IMR-90 (cell line): ENCODE measurements around the gene SDK1. TPM values are rescaled to one million over a fixed set of nuclear protein-coding genes. Genes with fewer than 3 reads are reported as not detected.

Experiments used
- ATAC-seq: fragments of 200-7000 bp; cut with Tn5 transposase; 2 replicates; pipeline ENCODE4 v1.9.1; 2020; ENCODE audit warnings: low read depth, mild to moderate bottlenecking, moderate library complexity
- BruUV-seq: library from RNA; stranded (reverse); fragments of 400-500 nt; replicated peaks from 2 replicates; lab custom pipeline; 2021; lab: Mats Ljungman, UMichigan
- CTCF ChIA-PET: fragments of 300-600 bp; formaldehyde crosslinking; extraction: SDS; loops from one replicate; lab custom pipeline; 2021; ENCODE audit warnings: antibody characterized with exemption; lab: Yijun Ruan, JAX
- POLR2A ChIA-PET: fragments of 300-600 bp; sonication (Branson Sonifier 250); formaldehyde crosslinking; loops from one replicate; lab custom pipeline; 2022; ENCODE audit warnings: antibody characterized with exemption; ENCODE audit not compliant: unreplicated experiment; lab: Charles Lee
- DNase-seq: peaks from one replicate; pipeline ENCODE4 v3.0.0; 2013
- H2AFZ ChIP-seq: replicated peaks from 2 replicates; pipeline ENCODE3; 2013; ENCODE audit warnings: low read length, mild to moderate bottlenecking; ENCODE audit not compliant: poor library complexity
- H2AK5ac ChIP-seq: 2 replicates; pipeline ENCODE4 v1.6.1; 2013; ENCODE audit warnings: low read depth, low read length, inconsistent platforms
- H2AK9ac ChIP-seq: replicated peaks from 2 replicates; pipeline ENCODE3; 2013; ENCODE audit warnings: mild to moderate bottlenecking, low read depth, low read length, moderate library complexity; ENCODE audit not compliant: poor library complexity
- H2BK120ac ChIP-seq: 2 replicates; pipeline ENCODE4 v1.6.1; 2013; ENCODE audit warnings: low read depth, low read length, inconsistent platforms
- H2BK15ac ChIP-seq: 3 replicates; pipeline ENCODE4 v1.6.1; 2013; ENCODE audit warnings: low read depth, low read length, inconsistent platforms
- H2BK20ac ChIP-seq: 2 replicates; pipeline ENCODE4 v1.6.1; 2013; ENCODE audit warnings: low read depth, mild to moderate bottlenecking, inconsistent platforms, low read length, moderate library complexity
- H2BK5ac ChIP-seq: 2 replicates; pipeline ENCODE4 v1.6.1; 2013; ENCODE audit warnings: mild to moderate bottlenecking, low read depth, low read length, inconsistent platforms; ENCODE audit not compliant: poor library complexity, severe bottlenecking
- H3K14ac ChIP-seq: replicated peaks from 2 replicates; pipeline ENCODE4 v1.6.1; 2013; ENCODE audit warnings: low read depth, low read length, inconsistent platforms
- H3K18ac ChIP-seq: 2 replicates; pipeline ENCODE4 v1.6.1; 2013; ENCODE audit warnings: low read depth, low read length, control low read depth
- H3K23ac ChIP-seq: 2 replicates; pipeline ENCODE4 v1.6.1; 2013; ENCODE audit warnings: low read depth, low read length, inconsistent platforms
- H3K27ac ChIP-seq: 2 replicates; pipeline ENCODE4 v1.5.1; 2013; ENCODE audit warnings: mild to moderate bottlenecking, control low read depth, low read length; ENCODE audit not compliant: insufficient read depth
- H3K27me3 ChIP-seq: 2 replicates; pipeline ENCODE4 v1.6.1; 2013; ENCODE audit warnings: low read length; ENCODE audit not compliant: control insufficient read depth, insufficient read depth
- H3K36me3 ChIP-seq: 2 replicates; pipeline ENCODE4 v1.6.1; 2013; ENCODE audit warnings: low read length, mixed read lengths; ENCODE audit not compliant: control insufficient read depth, insufficient read depth
- H3K4ac ChIP-seq: 2 replicates; pipeline ENCODE4 v1.6.1; 2013; ENCODE audit warnings: low read depth, low read length, inconsistent platforms
- H3K4me1 ChIP-seq: 2 replicates; pipeline ENCODE4 v1.6.1; 2013; ENCODE audit warnings: low read length, mixed read lengths; ENCODE audit not compliant: control insufficient read depth, insufficient read depth
- H3K4me2 ChIP-seq: 2 replicates; pipeline ENCODE4 v1.6.1; 2013; ENCODE audit warnings: low read depth, mild to moderate bottlenecking, control low read depth, low read length, moderate library complexity
- H3K4me3 ChIP-seq: 2 replicates; pipeline ENCODE4 v1.5.1; 2013; ENCODE audit warnings: low read depth, mild to moderate bottlenecking, control low read depth, low read length, moderate library complexity; ENCODE audit not compliant: insufficient read depth
- H3K56ac ChIP-seq: 2 replicates; pipeline ENCODE4 v1.6.1; 2013; ENCODE audit warnings: low read length, inconsistent platforms; ENCODE audit not compliant: insufficient read depth; ENCODE audit errors: extremely low read depth
- H3K79me1 ChIP-seq, 2 experiments: 2 replicates each; pipeline ENCODE4 v1.6.1; 2013; ENCODE audit warnings: low read length in 2 of 2, inconsistent platforms in 1 of 2, low read depth in 1 of 2
- H3K9ac ChIP-seq: 2 replicates; pipeline ENCODE4 v1.6.1; 2013; ENCODE audit warnings: low read depth, low read length, control low read depth
- H3K9me1 ChIP-seq: 2 replicates; pipeline ENCODE4 v1.6.1; 2013; ENCODE audit warnings: low read length, inconsistent platforms; ENCODE audit not compliant: insufficient read depth
- H3K9me3 ChIP-seq: 2 replicates; pipeline ENCODE4 v1.6.1; 2013; ENCODE audit warnings: low read length; ENCODE audit not compliant: control insufficient read depth, insufficient read depth
- H4K20me1 ChIP-seq: 2 replicates; pipeline ENCODE4 v1.6.1; 2013; ENCODE audit warnings: low read length, inconsistent platforms; ENCODE audit not compliant: insufficient read depth
- H4K5ac ChIP-seq: 2 replicates; pipeline ENCODE4 v1.6.1; 2013; ENCODE audit warnings: mild to moderate bottlenecking, low read depth, low read length, control low read depth
- H4K8ac ChIP-seq, 2 experiments: 2 replicates each; pipeline ENCODE4 v1.6.1; 2013; ENCODE audit warnings: low read depth in 2 of 2, low read length in 2 of 2, control low read depth in 1 of 2, inconsistent platforms in 1 of 2
- H4K91ac ChIP-seq: 2 replicates; pipeline ENCODE4 v1.6.1; 2013; ENCODE audit warnings: low read depth, low read length, inconsistent platforms; ENCODE audit not compliant: insufficient read depth
- BHLHE40 ChIP-seq: fragments of 150-350 bp; IDR thresholded peaks from 2 replicates; pipeline ENCODE4 v1.6.1; 2016; ENCODE audit warnings: mild to moderate bottlenecking, low read depth, low read length
- CEBPB ChIP-seq: IDR thresholded peaks from 2 replicates; pipeline ENCODE4 v1.6.1; 2012; ENCODE audit warnings: low read depth, low read length, improper control_type of control experiment
- CHD1 ChIP-seq: IDR thresholded peaks from 2 replicates; pipeline ENCODE4 v1.6.1; 2012; ENCODE audit warnings: low read depth, low read length, improper control_type of control experiment
- FOS ChIP-seq: fragments of 150-350 bp; IDR thresholded peaks from 2 replicates; pipeline ENCODE4 v1.6.1; 2016; ENCODE audit warnings: low read depth, low read length
- MAFK ChIP-seq: IDR thresholded peaks from 2 replicates; pipeline ENCODE4 v1.6.1; 2012; ENCODE audit warnings: low read depth, low read length, improper control_type of control experiment
- MAZ ChIP-seq: IDR thresholded peaks from 2 replicates; pipeline ENCODE4 v1.6.1; 2012; ENCODE audit warnings: low read depth, mild to moderate bottlenecking, low read length, improper control_type of control experiment, moderate library complexity, borderline replicate concordance
- MXI1 ChIP-seq: IDR thresholded peaks from 2 replicates; pipeline ENCODE4 v1.6.1; 2012; ENCODE audit warnings: low read depth, mild to moderate bottlenecking, low read length, moderate library complexity, borderline replicate concordance
- NFE2L2 ChIP-seq: fragments of 150-350 bp; IDR thresholded peaks from 2 replicates; pipeline ENCODE4 v1.6.1; 2016; ENCODE audit warnings: low read depth, mild to moderate bottlenecking, low read length
- POLR2A ChIP-seq: IDR thresholded peaks from 2 replicates; pipeline ENCODE4 v1.6.1; 2012; ENCODE audit warnings: mild to moderate bottlenecking, low read depth, low read length
- RAD21 ChIP-seq: IDR thresholded peaks from 2 replicates; pipeline ENCODE4 v1.6.1; 2012; ENCODE audit warnings: low read length, improper control_type of control experiment
- SMC3 ChIP-seq: fragments of 150-350 bp; IDR thresholded peaks from 2 replicates; pipeline ENCODE4 v1.6.1; 2016; ENCODE audit warnings: low read depth, mild to moderate bottlenecking, antibody characterized with exemption, low read length, moderate library complexity
- WGBS, 2 experiments: methylation state at CpG; one replicate each; pipeline versions ENCODE4 v1.1.5 to v1.1.7; 2013; ENCODE audit warnings: missing lambda C conversion rate in 2 of 2; ENCODE audit not compliant: insufficient read length in 1 of 2; ENCODE audit errors: extremely low coverage in 2 of 2; 5-methylcytosine and 5-hydroxymethylcytosine counted together
- dilution Hi-C: fragments of 300-500 bp; cut with HindIII; formaldehyde crosslinking; loops from one replicate; pipeline ENCODE4 v1.14.3; 2018; ENCODE audit warnings: low sequenced_read_pairs; ENCODE audit not compliant: unreplicated experiment
- in situ Hi-C: fragments of 300-500 bp; cut with MboI; formaldehyde crosslinking; loops from 3 replicates; pipeline ENCODE4 v1.14.3; 2019; ENCODE audit warnings: low sequenced_read_pairs, inconsistent platforms, mixed read lengths
- intact Hi-C: fragments of 100-400 bp; cut with micrococcal nuclease; formaldehyde crosslinking; loops from 2 replicates; pipeline ENCODE4 v1.10.0; 2022
- polyA plus RNA-seq, 3 experiments: library from polyadenylated mRNA; depleted of rRNA; stranded (reverse); fragments of >200 nt; gene quantifications; 2 replicates each; pipeline ENCODE4 v1.2.3, GENCODE V29; 2012; ENCODE audit warnings: low replicate concordance in 1 of 3
- total RNA-seq: library from RNA; depleted of rRNA; stranded (reverse); fragments of >200 nt; gene quantifications from 2 replicates; pipeline ENCODE4 v1.2.3, GENCODE V29; 2012
- TF ChIP-seq, protein P1 (sequence below): conservative IDR thresholded peaks from 2 replicates; pipeline ENCODE4 v1.5.1; 2012; ENCODE audit warnings: mild to moderate bottlenecking, low read depth, low read length, improper control_type of control experiment
- TF ChIP-seq, protein P2 (sequence below): fragments of 150-350 bp; IDR thresholded peaks from 2 replicates; pipeline ENCODE4 v1.6.1; 2017; ENCODE audit warnings: mild to moderate bottlenecking, antibody characterized with exemption, low read length, low read depth
- TF ChIP-seq, protein P3 (sequence below): fragments of 150-350 bp; IDR thresholded peaks from 2 replicates; pipeline ENCODE4 v1.6.1; 2016; ENCODE audit warnings: low read depth, mild to moderate bottlenecking, low read length, moderate library complexity, borderline replicate concordance

Gene SDK1
- total and polyA plus RNA-seq, 2 of the 4 experiments (the other 2 are of a cell fraction) = 1.5 to 1.6 TPM

DNA sequence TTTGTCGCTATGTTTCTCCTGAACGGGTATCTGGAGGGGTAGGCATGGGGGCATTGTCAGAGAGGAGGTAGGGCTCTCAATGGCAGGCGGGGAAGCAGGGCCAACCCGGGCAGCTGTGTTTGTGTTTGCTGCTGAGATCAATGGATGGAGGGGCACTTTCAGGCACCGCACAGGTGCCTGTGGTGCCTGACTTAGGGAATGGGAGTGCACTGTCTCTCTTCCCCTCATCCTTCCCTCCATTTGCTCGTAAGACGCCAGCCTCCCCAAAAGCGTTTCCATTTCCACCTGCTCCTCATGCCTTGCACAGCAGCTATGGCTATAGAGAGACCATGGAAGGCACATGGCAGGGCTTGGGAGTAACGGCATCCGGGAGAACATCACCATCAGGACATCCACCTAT lies 765.2 kb downstream of the SDK1 start:
- TF ChIP-seq, protein P1, sequence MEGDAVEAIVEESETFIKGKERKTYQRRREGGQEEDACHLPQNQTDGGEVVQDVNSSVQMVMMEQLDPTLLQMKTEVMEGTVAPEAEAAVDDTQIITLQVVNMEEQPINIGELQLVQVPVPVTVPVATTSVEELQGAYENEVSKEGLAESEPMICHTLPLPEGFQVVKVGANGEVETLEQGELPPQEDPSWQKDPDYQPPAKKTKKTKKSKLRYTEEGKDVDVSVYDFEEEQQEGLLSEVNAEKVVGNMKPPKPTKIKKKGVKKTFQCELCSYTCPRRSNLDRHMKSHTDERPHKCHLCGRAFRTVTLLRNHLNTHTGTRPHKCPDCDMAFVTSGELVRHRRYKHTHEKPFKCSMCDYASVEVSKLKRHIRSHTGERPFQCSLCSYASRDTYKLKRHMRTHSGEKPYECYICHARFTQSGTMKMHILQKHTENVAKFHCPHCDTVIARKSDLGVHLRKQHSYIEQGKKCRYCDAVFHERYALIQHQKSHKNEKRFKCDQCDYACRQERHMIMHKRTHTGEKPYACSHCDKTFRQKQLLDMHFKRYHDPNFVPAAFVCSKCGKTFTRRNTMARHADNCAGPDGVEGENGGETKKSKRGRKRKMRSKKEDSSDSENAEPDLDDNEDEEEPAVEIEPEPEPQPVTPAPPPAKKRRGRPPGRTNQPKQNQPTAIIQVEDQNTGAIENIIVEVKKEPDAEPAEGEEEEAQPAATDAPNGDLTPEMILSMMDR = no peak
- no peak for TF ChIP-seq MXI1
- TF ChIP-seq SMC3 = no peak
- TF ChIP-seq RAD21 = no peak
- TF ChIP-seq, protein P2, sequence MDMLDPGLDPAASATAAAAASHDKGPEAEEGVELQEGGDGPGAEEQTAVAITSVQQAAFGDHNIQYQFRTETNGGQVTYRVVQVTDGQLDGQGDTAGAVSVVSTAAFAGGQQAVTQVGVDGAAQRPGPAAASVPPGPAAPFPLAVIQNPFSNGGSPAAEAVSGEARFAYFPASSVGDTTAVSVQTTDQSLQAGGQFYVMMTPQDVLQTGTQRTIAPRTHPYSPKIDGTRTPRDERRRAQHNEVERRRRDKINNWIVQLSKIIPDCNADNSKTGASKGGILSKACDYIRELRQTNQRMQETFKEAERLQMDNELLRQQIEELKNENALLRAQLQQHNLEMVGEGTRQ = no peak
- no peak for TF ChIP-seq CHD1
- TF ChIP-seq, protein P3, sequence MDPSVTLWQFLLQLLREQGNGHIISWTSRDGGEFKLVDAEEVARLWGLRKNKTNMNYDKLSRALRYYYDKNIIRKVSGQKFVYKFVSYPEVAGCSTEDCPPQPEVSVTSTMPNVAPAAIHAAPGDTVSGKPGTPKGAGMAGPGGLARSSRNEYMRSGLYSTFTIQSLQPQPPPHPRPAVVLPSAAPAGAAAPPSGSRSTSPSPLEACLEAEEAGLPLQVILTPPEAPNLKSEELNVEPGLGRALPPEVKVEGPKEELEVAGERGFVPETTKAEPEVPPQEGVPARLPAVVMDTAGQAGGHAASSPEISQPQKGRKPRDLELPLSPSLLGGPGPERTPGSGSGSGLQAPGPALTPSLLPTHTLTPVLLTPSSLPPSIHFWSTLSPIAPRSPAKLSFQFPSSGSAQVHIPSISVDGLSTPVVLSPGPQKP = no peak
- no peak for TF ChIP-seq MAZ
- TF ChIP-seq POLR2A = no peak
- TF ChIP-seq NFE2L2 = no peak
- TF ChIP-seq CEBPB = no peak
- no peak for TF ChIP-seq MAFK
- TF ChIP-seq BHLHE40 = no peak
- TF ChIP-seq FOS = no peak
- Histone ChIP-seq H3K56ac (no peak overlapping the region), H3K23ac (no peak overlapping the region), H2BK120ac (no peak overlapping the region), H2BK5ac (no peak overlapping the region), H3K18ac (no peak overlapping the region), H3K4me2 (no peak overlapping the region), H2AK5ac (no peak overlapping the region), H4K20me1 (no peaks in the 10 kb centered on the region), H4K8ac (no peak overlapping the region), H3K14ac (no peak overlapping the region), H3K27ac (no peak overlapping the region), H4K5ac (no peak overlapping the region), H2AFZ (no peak overlapping the region), H3K27me3 (no peaks in the 10 kb centered on the region), H3K79me1 (no peaks in the 10 kb centered on the region), H3K4me3 (no peak overlapping the region), H3K9me3 (peaks cover 2% of the 10 kb centered on the region; the same call in 1 of the 2 replicates), H3K4me1 (no peaks in the 10 kb centered on the region), H4K91ac (no peak overlapping the region), H3K36me3 (no peaks in the 10 kb centered on the region), H2BK20ac (no peak overlapping the region), H3K4ac (no peak overlapping the region), H2BK15ac (no peak overlapping the region), H3K9me1 (no peaks in the 10 kb centered on the region), H3K9ac (no peak overlapping the region), H2AK9ac (no peak overlapping the region)
- ATAC-seq = no peak
- no CpG with 5 or more reads among the region's 10 CpGs for WGBS, 2 experiments
- dilution Hi-C loops (no loop called here), intact Hi-C loops (no loop called here), in situ Hi-C loops (no loop called here)
- DNase-seq = no peak
- BruUV-seq = no TSS peak
- ChIA-PET CTCF (no interaction called here), POLR2A (no interaction called here)
